Stimulated activated CD4-positive, alpha-beta T cell treated with anti-CD3 and anti-CD28 coated beads, Interleukin-1b, Interleukin-23, amount 100 ng/mL, for 4 hours (primary cell): ENCODE results near the gene NPB.

Experiments
- DNase-seq, 2 donors: peaks; one replicate each; pipeline ENCODE4 v3.0.0-alpha.2; 2020; ENCODE audit warnings: low read depth in 2 of 2

The NPB gene

GRCh38 chr17:81869221-81870130 lies 32.6 kb upstream of the NPB start:
- peak in 1 of 2 donors; percentile 43 for DNase-seq

GRCh38 chr17:81870131-81870980 lies 31.7 kb upstream of the NPB start:
- peak in 1 of 2 donors; percentile 39 for DNase-seq

GRCh38 chr17:81870981-81871386 lies 31.1 kb upstream of the NPB start, which contains the start of gene ARHGDIA:
Gene ARHGDIA (minus strand): TSS chr17:81871337. CDS start chr17:81869930, 1,407 bp downstream.
- DNase-seq, result no peak

- DNase-seq, result peak; percentile 96 to 97
Measured at GRCh38 chr17:81871387-81872230, 30.4 kb upstream of the NPB start.

- DNase-seq, result no peak
Measured at GRCh38 chr17:81877569-81877968, 24.5 kb upstream of the NPB start.

- no peak for DNase-seq
Measured at GRCh38 chr17:81878294-81878693, 23.7 kb upstream of the NPB start.

- no peak for DNase-seq
Measured at GRCh38 chr17:81879121-81879520, 22.9 kb upstream of the NPB start.

GRCh38 chr17:81884520-81884919 lies 17.5 kb upstream of the NPB start:
- no peak for DNase-seq

- no peak for DNase-seq
Measured at GRCh38 chr17:81884968-81885367, 17.1 kb upstream of the NPB start.

GRCh38 chr17:81885454-81885853 lies 16.6 kb upstream of the NPB start:
- no peak for DNase-seq

- DNase-seq, result no peak
Measured at GRCh38 chr17:81885869-81886548, 16.0 kb upstream of the NPB start.

- no peak for DNase-seq
Measured at GRCh38 chr17:81888105-81888987, 13.7 kb upstream of the NPB start.

- no peak for DNase-seq
Measured at GRCh38 chr17:81888988-81889595, 12.9 kb upstream of the NPB start.

GRCh38 chr17:81889602-81890001 lies 12.4 kb upstream of the NPB start:
- DNase-seq, result no peak

- DNase-seq, result peak in 1 of 2 donors; percentile 21
Measured at GRCh38 chr17:81890447-81891302, 11.4 kb upstream of the NPB start.

GRCh38 chr17:81891303-81891552 lies 10.8 kb upstream of the NPB start:
- DNase-seq, result peak in 1 of 2 donors; percentile 16

GRCh38 chr17:81895400-81895799 lies 6.6 kb upstream of the NPB start:
- no peak for DNase-seq

- no peak for DNase-seq
Measured at GRCh38 chr17:81898029-81898866, 3.8 kb upstream of the NPB start.
